Measurements from ENCODE around the gene NKD2. TPM values are rescaled to one million over a fixed set of nuclear protein-coding genes. Genes with fewer than 3 reads are reported as not detected.

Gene NKD2
- total RNA-seq, 1 donor from 2014 or later: 20.6 TPM

GRCh38 chr5:1029945-1030625 lies 21.5 kb downstream of the NKD2 start:
- Mint-ChIP-seq H3K27ac (ENCODE audit: unreplicated experiment) (no peak overlapping the region), H3K4me1 (no peaks in the 10 kb centered on the region), H3K4me3 (no peak overlapping the region), H3K36me3 (ENCODE audit: low read depth) (no peaks in the 10 kb centered on the region), H3K27me3 (ENCODE audit: low read depth) (no peaks in the 10 kb centered on the region), H3K9me3 (no peaks in the 10 kb centered on the region)
- TF ChIP-seq CTCF (conservative IDR thresholded peaks at IDR 0.05): no peak
- no peak for DNase-seq (ENCODE audit: low read depth, low spot score)

- DNase-seq (ENCODE audit: low read depth, low spot score): no peak
- no peak overlapping the region for H3K27ac Mint-ChIP-seq (ENCODE audit: unreplicated experiment)
- H3K27me3 Mint-ChIP-seq (ENCODE audit: low read depth): no peaks in the 10 kb centered on the region
- no peaks in the 10 kb centered on the region for H3K4me1 Mint-ChIP-seq
- TF ChIP-seq CTCF (conservative IDR thresholded peaks at IDR 0.05): no peak
- H3K36me3 Mint-ChIP-seq (ENCODE audit: low read depth): no peaks in the 10 kb centered on the region
- no peak overlapping the region for H3K4me3 Mint-ChIP-seq
- H3K9me3 Mint-ChIP-seq: no peaks in the 10 kb centered on the region
Measured at GRCh38 chr5:1030801-1031271, 22.2 kb downstream of the NKD2 start.

GRCh38 chr5:1031306-1031959 lies 22.8 kb downstream of the NKD2 start:
- H3K27ac Mint-ChIP-seq (ENCODE audit: unreplicated experiment): peak overlapping the region; percentile 62
- no peak for TF ChIP-seq CTCF (conservative IDR thresholded peaks at IDR 0.05)
- no peaks in the 10 kb centered on the region for H3K9me3 Mint-ChIP-seq
- DNase-seq (ENCODE audit: low read depth, low spot score): no peak
- no peaks in the 10 kb centered on the region for H3K27me3 Mint-ChIP-seq (ENCODE audit: low read depth)
- H3K4me1 Mint-ChIP-seq: no peaks in the 10 kb centered on the region
- no peaks in the 10 kb centered on the region for H3K36me3 Mint-ChIP-seq (ENCODE audit: low read depth)
- no peak overlapping the region for H3K4me3 Mint-ChIP-seq

DNA sequence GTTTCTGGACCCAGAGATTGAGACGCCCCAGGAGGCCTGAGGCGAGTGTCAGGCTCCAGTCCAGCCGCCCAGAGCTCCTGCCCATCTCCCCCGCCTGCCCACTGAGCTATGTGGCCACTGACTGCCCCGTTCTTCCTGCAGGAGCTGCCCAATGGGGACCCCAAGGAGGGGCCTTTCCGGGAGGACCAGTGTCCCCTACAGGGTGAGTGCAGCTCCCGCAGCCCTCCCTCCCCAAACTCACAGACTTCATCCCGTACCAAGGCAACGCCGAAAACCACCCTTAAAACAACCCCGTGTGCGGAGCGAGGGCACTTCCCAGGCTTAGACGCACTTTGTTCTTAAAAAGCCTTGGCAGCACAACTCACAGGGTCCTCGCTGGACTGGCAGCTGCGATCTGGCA lies 23.4 kb downstream of the NKD2 start:
- Mint-ChIP-seq H3K9me3 (no peaks in the 10 kb centered on the region), H3K36me3 (ENCODE audit: low read depth) (peaks cover 4% of the 10 kb centered on the region), H3K27ac (ENCODE audit: unreplicated experiment) (peak overlapping the region; percentile 19), H3K4me3 (no peak overlapping the region), H3K27me3 (ENCODE audit: low read depth) (no peaks in the 10 kb centered on the region), H3K4me1 (no peaks in the 10 kb centered on the region)
- no peak for DNase-seq (ENCODE audit: low read depth, low spot score)
- TF ChIP-seq CTCF (conservative IDR thresholded peaks at IDR 0.05): no peak

DNA sequence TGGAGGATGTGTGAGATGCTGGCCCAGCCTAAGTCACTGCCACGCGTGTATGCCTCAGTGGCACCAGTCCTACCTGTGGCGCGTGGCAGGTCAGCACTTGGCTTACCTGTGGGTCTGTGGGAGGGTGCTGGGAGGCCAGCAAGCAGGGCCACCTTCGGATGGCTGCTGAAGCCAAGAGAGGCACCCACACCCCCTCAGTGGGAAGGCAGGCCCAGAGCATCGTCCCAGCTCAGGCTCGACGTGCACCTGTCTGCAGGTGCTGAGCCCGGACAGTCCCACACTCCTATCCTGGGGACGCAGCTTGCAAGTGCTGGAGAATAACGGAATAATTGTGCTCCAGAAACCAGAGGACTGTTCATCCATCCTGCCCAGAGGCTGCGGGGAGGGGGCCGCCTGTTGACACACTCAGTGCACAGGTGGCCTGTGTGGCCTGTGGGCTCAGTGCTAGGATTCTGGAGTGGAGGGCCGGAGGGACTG lies 24.0 kb downstream of the NKD2 start:
- H3K9me3 Mint-ChIP-seq: no peaks in the 10 kb centered on the region
- no peak overlapping the region for H3K27ac Mint-ChIP-seq (ENCODE audit: unreplicated experiment)
- H3K27me3 Mint-ChIP-seq (ENCODE audit: low read depth): no peaks in the 10 kb centered on the region
- H3K4me3 Mint-ChIP-seq: no peak overlapping the region
- peaks cover 4% of the 10 kb centered on the region for H3K36me3 Mint-ChIP-seq (ENCODE audit: low read depth)
- no peak for DNase-seq (ENCODE audit: low read depth, low spot score)
- no peak for TF ChIP-seq CTCF (conservative IDR thresholded peaks at IDR 0.05)
- no peaks in the 10 kb centered on the region for H3K4me1 Mint-ChIP-seq
